GM10248 (cell line): ENCODE results near the gene IFNA7.
A peak's percentile ranks its signal among the peaks of the same experiment; 100 is the strongest.
"Not testable (repeated sequence)": the region's sequence is repeated elsewhere in the genome, so short reads cannot be mapped to it uniquely, and the experiment has no call there.

Source experiments
- CTCF ChIA-PET: fragments of 300-600 bp; sonication (Branson Sonifier 250); formaldehyde crosslinking; extraction: SDS; loops from one replicate; lab custom pipeline; 2021; ENCODE audit warnings: antibody characterized with exemption; lab: Yijun Ruan, JAX
- POLR2A ChIA-PET: fragments of 350-650 bp; sonication (Branson Sonifier 250); formaldehyde crosslinking; extraction: SDS; loops from one replicate; lab custom pipeline; 2020; ENCODE audit warnings: antibody characterized with exemption; lab: Yijun Ruan, JAX
- DNase-seq: peaks from one replicate; pipeline ENCODE4 v3.0.0; 2012; ENCODE audit errors: extremely low spot score
- TF ChIP-seq, protein P1 (sequence below): IDR thresholded peaks from 2 replicates; pipeline ENCODE4 v1.5.1; 2012; ENCODE audit warnings: mild to moderate bottlenecking, low read depth; ENCODE audit errors: extremely low read depth, missing control alignments, control extremely low read depth

The IFNA7 gene

DNA sequence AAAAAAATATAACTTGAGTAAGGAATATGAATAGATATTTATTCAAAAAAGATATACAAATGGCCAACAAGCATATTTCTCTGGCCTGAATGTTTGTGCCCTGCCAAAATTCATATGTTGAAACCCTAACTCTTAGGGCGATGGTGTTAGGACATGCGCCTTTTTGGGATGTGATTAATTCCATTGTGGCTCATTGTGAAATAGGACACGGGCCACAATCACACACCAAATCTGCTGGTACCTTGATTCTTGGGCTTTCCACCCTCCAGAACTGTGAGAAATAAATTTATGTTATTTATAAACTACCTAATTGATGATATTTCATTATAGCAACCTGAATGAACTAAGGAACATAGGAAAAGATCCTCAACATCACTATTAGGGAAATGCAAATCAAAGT lies 29.8 kb downstream of the IFNA7 start:
- CTCF ChIA-PET: no interaction called here
- DNase-seq: no peak
- POLR2A ChIA-PET: no interaction called here
- TF ChIP-seq, protein P1, sequence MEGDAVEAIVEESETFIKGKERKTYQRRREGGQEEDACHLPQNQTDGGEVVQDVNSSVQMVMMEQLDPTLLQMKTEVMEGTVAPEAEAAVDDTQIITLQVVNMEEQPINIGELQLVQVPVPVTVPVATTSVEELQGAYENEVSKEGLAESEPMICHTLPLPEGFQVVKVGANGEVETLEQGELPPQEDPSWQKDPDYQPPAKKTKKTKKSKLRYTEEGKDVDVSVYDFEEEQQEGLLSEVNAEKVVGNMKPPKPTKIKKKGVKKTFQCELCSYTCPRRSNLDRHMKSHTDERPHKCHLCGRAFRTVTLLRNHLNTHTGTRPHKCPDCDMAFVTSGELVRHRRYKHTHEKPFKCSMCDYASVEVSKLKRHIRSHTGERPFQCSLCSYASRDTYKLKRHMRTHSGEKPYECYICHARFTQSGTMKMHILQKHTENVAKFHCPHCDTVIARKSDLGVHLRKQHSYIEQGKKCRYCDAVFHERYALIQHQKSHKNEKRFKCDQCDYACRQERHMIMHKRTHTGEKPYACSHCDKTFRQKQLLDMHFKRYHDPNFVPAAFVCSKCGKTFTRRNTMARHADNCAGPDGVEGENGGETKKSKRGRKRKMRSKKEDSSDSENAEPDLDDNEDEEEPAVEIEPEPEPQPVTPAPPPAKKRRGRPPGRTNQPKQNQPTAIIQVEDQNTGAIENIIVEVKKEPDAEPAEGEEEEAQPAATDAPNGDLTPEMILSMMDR: no peak

DNA sequence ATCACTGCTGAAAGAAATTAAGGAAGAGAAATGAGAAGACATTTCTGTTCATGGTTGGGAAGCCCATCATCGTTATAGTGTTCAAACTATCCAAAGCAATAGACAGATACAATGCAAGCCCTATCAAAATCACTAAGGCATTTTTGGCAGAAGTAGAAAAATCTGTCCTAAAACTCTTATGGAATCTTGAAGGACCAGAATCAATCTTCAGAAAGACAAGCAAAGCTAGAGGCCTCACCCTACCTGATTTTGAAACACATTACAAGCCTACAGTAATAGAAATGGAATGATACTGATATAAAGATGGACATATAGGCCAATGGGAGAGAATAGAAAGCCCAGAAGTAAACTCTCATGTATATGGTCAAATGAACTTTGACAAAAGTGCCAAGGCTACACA lies 30.7 kb downstream of the IFNA7 start:
- no peak for DNase-seq
- POLR2A ChIA-PET: no interaction called here
- CTCF ChIA-PET: no interaction called here
- TF ChIP-seq, protein P1: no peak

DNA sequence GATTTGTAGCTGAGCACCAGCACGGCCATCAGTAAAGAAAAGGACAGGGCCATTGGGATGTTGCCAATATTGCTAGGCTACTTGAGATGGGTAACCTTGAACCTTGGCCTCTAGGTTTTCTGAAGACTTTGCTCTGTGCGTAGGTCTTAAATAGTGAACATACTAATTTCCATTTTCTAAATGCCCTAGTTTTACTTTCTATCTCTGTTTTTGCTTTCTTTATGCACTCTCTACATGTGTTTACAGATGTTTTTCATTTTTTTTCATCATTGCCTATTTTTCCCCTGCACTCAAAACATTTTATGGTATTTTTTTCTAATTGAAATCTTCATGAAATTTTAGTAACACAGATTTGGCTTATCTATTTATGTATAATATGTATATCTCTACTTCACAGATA lies 35.4 kb downstream of the IFNA7 start, which contains the start of gene IFNA21:
Gene IFNA21, minus strand, starts transcription at position 101 of the 400 bp plus-strand sequence. Its CDS starts 48 bp downstream, at position 53.
- DNase-seq, POLR2A ChIA-PET: not testable (repeated sequence)
- CTCF ChIA-PET: interaction anchor here (1.3 to 2.2 kb wide), 2 partner anchors 17 to 28 kb away, joined by 5 to 6 read pairs; no protein-coding TSS in a partner anchor

DNA sequence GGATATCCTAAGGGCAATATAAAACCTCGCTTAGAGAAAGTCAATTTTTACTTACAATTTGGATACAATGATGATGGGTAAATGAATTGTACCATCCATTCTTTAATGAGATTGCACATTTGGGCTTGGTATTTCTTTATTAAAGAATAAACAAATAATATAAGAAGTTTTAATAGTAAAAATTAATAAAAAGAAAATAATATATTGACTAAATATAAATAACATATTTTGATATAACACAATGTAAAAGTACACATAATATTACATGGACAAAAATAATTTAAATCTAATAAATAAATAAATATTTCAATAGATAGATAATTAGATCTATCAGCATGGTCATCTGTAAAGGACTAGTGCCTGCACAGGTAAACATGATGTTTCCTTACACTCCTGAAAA lies 36.5 kb downstream of the IFNA7 start:
- ChIA-PET POLR2A (no interaction called here), CTCF (no interaction called here)
- DNase-seq: no peak
- TF ChIP-seq, protein P1: no peak

DNA sequence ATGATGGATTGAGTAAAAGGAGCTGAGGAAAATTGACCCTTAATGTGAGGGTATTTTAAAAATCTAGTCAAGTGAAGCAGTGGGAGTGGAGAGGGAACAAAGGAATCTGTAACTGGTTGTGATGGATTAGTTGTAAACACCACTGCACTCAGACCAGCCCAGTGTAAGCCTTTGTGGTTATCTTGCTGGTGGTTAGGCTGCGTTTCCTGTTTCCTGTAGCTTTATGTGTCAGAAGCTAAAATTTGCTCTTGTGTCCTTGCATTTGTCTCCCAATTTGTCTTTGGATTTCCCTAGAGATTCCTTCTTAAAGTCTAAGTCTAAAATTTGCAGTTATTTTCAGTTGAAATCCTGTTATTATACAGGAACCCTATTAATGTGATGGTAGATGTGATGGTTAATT lies 41.8 kb downstream of the IFNA7 start:
- ChIA-PET CTCF (interaction anchor here (0.9 kb wide), 1 partner anchor 14 kb away, joined by 3 read pairs; no protein-coding TSS in a partner anchor), POLR2A (no interaction called here)

DNA sequence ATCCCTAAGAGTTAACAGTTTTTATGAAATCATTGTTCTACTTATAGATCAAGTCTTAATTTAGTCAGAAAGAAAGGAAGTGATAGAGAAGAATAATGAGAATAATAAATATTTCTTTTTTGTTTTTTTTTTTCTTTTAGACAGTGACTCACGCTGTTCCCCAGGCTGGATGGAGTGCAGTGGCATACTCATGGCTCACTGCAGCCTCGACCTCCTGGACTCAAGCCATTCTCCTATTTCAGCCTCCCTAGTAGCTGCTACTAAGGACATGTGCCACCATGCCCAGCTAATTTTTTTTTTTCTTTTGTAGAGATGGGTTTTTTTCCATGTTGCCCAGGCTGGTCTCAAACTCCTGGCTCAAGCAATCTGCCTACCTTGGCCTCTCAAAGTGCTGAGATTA lies 46.5 kb downstream of the IFNA7 start:
- POLR2A ChIA-PET: no interaction called here
- CTCF ChIA-PET: interaction anchor here (2.1 kb wide), 1 partner anchor 9 kb away, joined by 7 read pairs; no protein-coding TSS in a partner anchor
- no peak for DNase-seq
- TF ChIP-seq, protein P1: no peak

More for the DNA sequence above, 41.8 kb downstream of the IFNA7 start:
- TF ChIP-seq, protein P1: no peak
- DNase-seq: peak; percentile 24

DNA sequence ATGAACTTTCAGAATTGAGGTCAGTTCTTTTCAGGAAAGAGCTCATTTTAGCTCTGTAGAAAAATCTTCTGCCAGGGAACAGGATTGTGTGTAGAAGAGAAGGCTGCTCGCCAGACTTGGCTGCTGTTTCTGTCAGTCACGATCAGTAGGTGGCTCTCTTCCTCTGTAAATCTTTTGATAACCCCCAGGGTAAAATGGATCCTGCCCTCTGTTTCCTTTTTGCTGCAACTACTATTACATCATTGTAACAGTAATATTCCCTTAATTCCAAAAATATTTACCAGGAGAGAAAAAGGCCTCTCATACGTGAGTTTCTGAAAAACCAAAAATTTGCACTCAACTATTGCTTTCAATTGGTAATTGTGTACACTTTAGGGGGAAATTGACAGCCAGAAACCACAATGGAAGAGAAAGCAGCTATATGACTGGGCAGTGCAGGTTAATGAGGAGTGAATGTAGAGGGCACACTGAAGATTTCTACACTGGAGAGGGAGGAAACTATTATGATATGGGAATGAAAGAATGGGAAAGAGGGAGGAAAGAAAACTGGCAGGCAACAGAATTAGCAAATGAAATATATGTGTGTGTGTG lies 47.9 kb downstream of the IFNA7 start:
- DNase-seq: peak; percentile 40

More for the DNA sequence above, 47.9 kb downstream of the IFNA7 start:
- ChIA-PET POLR2A (no interaction called here), CTCF (interaction anchor here (0.8 to 1.4 kb wide), 6 partner anchors 14 to 242 kb away, joined by 3 to 4 read pairs (median 4); no protein-coding TSS in a partner anchor)
- TF ChIP-seq, protein P1: peak; percentile 51
